ENCODE results near the gene ENTPD5.

DNA sequence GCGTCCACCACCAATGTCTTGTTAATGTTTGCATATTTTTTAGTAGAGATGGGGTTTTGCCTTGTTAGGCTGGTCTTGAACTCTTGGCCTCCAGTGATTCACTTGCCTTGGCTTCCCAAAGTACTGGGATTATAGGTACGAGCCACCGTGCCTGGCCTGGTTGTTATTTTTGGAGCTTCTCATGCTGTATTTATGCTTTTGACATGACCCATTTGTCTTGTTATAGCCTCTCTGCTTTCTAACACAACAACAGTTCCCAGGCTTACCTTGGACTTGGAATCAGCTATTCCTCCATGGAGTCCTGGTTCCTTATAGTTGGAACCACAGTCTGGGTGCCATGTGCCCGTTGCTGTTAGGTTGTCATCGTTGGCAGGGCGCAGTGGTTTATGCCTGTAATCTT, 102.8 kb downstream of the ENTPD5 start:
- no peak for TF ChIP-seq CTCF (IDR thresholded peaks at IDR 0.05)
- no peak for TF ChIP-seq POLR2A (IDR thresholded peaks at IDR 0.05)

Data from uterus (tissue), 2 donors.